Activated naive CD4-positive, alpha-beta T cell treated with anti-CD3 and anti-CD28 coated beads, Interleukin-2, amount 50 U/mL, for 24 hours (primary cell): Measurements from ENCODE around the gene MS4A4E.
"Not testable (repeated sequence)": the region's sequence is repeated elsewhere in the genome, so short reads cannot be mapped to it uniquely, and the experiment has no call there.

Source experiments
- H3K27ac Mint-ChIP-seq: one replicate; pipeline ENCODE4 v1.8.0; 2021; ENCODE audit warnings: mild to moderate bottlenecking, mixed read lengths
- H3K27me3 Mint-ChIP-seq: one replicate; pipeline ENCODE4 v1.8.0; 2021; ENCODE audit warnings: mixed read lengths
- H3K36me3 Mint-ChIP-seq: one replicate; pipeline ENCODE4 v1.8.0; 2021; ENCODE audit warnings: mixed read lengths
- H3K4me1 Mint-ChIP-seq: one replicate; pipeline ENCODE4 v1.8.0; 2021; ENCODE audit warnings: mixed read lengths
- H3K4me3 Mint-ChIP-seq: one replicate; pipeline ENCODE4 v1.8.0; 2021; ENCODE audit warnings: mild to moderate bottlenecking, mixed read lengths
- H3K9me3 Mint-ChIP-seq: one replicate; pipeline ENCODE4 v1.8.0; 2021; ENCODE audit warnings: mixed read lengths

MS4A4E gene

GRCh38 chr11:60168306-60168705 is 74.6 kb downstream of the MS4A4E start:
- peaks cover 12% of the 10 kb centered on the region for H3K9me3 Mint-ChIP-seq
- H3K36me3 Mint-ChIP-seq: no peaks in the 10 kb centered on the region
- H3K4me3 Mint-ChIP-seq: no peak overlapping the region
- H3K27me3 Mint-ChIP-seq: peaks cover 8% of the 10 kb centered on the region
- no peak overlapping the region for H3K27ac Mint-ChIP-seq
- no peaks in the 10 kb centered on the region for H3K4me1 Mint-ChIP-seq

DNA sequence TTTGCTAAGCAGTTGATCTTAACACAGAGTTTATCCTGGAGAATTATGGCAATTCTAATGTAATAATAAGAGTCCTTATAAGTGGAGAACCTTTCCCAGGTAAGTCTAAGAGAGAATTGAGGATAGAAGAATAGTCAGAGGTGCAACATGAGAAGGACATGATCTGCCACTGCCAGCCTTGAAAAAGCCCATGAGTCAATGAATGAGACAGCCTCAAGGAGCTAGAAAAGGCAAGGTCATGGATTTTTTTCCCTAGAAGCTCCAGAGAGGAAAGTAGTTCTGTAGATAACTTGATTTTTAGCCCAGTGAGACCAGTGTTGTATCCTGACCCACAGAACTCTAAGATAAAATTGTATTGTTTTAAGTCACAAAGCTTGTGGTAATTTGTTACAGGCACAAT is 77.0 kb downstream of the MS4A4E start:
- Mint-ChIP-seq H3K4me3 (no peak overlapping the region), H3K4me1 (no peaks in the 10 kb centered on the region), H3K9me3 (peaks cover 12% of the 10 kb centered on the region), H3K27ac (no peak overlapping the region), H3K36me3 (no peaks in the 10 kb centered on the region), H3K27me3 (peaks cover 7% of the 10 kb centered on the region)

DNA sequence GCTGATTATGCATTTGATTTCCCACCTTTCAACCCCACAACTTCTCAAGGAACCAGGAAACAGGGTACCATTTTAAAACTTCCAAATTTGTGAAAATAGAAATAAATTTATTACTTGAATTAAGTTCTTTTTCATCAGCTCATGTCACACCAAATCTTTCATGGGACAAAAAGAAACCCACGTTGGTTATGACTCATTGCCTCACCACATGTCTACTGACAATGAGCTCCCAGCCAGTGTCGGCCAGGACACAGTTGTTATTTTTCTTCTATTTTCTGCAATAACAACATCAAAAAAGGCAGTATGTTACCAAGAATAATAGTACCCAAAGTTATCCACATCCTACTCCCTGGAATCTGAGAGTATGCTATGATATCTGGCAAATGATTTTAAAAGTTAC is 77.4 kb downstream of the MS4A4E start:
- H3K9me3 Mint-ChIP-seq: peaks cover 12% of the 10 kb centered on the region
- no peaks in the 10 kb centered on the region for H3K36me3 Mint-ChIP-seq
- no peak overlapping the region for H3K4me3 Mint-ChIP-seq
- H3K4me1 Mint-ChIP-seq: no peaks in the 10 kb centered on the region
- no peak overlapping the region for H3K27ac Mint-ChIP-seq
- H3K27me3 Mint-ChIP-seq: peaks cover 7% of the 10 kb centered on the region

DNA sequence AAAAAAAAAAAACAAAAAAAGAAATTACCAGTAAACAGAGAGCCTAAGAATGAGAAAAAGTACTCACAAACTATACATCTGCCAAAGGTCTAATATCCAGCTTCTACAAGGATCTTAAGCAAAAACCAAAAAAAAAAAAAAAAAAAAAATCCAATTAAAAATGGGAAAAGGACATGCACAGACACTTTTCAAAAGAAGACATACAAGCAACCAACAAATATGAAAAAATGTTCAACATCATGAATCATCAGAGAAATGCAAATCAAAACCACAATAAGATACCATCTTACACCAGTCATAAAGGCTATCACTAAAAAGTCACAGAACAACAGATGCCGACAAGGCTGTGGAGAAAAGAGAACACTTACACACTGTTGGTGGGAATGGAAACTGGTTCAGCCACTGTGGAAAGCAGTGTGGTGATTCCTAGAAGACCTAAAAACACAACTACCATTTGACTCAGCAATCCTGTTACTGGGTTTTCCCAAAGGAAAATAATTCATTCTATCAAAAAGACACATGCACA is 78.3 kb downstream of the MS4A4E start:
- H3K27ac Mint-ChIP-seq: no peak overlapping the region
- H3K4me1 Mint-ChIP-seq: no peaks in the 10 kb centered on the region
- peaks cover 7% of the 10 kb centered on the region for H3K27me3 Mint-ChIP-seq
- H3K4me3 Mint-ChIP-seq: no peak overlapping the region
- peaks cover 8% of the 10 kb centered on the region for H3K9me3 Mint-ChIP-seq
- no peaks in the 10 kb centered on the region for H3K36me3 Mint-ChIP-seq

DNA sequence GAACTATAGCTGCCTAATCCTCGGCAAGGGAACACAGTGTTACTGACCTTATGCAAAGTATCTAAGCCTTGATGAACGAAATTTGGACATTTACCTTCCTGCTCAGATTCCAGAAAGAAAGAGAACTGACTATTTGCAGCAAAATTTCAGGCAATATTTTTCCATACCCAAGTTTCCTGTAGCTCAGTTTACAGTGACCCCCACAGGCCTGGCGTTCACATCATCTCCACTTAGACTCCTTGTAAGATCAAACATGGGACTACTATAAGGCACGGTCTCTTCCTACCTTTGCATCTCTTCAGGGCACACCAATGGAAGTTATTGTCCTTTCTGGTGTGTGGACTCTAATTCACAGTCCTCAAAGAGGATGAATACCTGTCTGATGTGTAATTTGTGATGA is 81.2 kb downstream of the MS4A4E start:
- H3K4me3 Mint-ChIP-seq: no peak overlapping the region
- H3K36me3 Mint-ChIP-seq: no peaks in the 10 kb centered on the region
- no peaks in the 10 kb centered on the region for H3K4me1 Mint-ChIP-seq
- peaks cover 5% of the 10 kb centered on the region for H3K27me3 Mint-ChIP-seq
- H3K27ac Mint-ChIP-seq: no peak overlapping the region
- H3K9me3 Mint-ChIP-seq: no peaks in the 10 kb centered on the region

GRCh38 chr11:60161107-60161506 is 81.8 kb downstream of the MS4A4E start:
- Mint-ChIP-seq H3K9me3 (peaks cover 3% of the 10 kb centered on the region), H3K4me1 (no peaks in the 10 kb centered on the region), H3K27ac (no peak overlapping the region), H3K4me3 (no peak overlapping the region), H3K27me3 (peaks cover 7% of the 10 kb centered on the region), H3K36me3 (no peaks in the 10 kb centered on the region)

DNA sequence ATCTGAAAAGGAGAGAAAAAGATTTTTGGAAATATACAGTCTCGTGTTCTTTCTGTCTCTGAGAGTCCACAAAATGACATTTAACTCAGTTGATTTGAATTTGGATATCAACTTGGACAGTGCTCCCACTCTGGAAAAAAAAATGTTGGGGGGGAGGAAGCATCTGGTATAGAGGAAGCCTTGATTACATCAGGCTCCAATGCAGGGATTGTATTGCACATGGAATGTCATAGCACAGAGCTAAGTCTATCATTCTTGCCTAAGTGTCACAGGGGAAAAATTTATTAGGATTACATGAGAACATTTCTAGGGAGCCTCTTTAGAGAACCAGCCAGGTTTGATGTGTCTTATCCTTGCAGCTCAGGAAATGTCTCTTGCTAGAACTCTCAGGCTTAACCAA is 83.1 kb downstream of the MS4A4E start:
- Mint-ChIP-seq H3K4me3 (no peak overlapping the region), H3K27me3 (peaks cover 7% of the 10 kb centered on the region), H3K4me1 (no peaks in the 10 kb centered on the region), H3K27ac (no peak overlapping the region), H3K36me3 (no peaks in the 10 kb centered on the region), H3K9me3 (peaks cover 5% of the 10 kb centered on the region)

- Mint-ChIP-seq H3K4me3 (no peak overlapping the region), H3K4me1 (no peaks in the 10 kb centered on the region), H3K36me3 (no peaks in the 10 kb centered on the region), H3K27ac (no peak overlapping the region), H3K9me3 (peaks cover 5% of the 10 kb centered on the region), H3K27me3 (peaks cover 5% of the 10 kb centered on the region)
Observed at GRCh38 chr11:60159284-60159683, 83.7 kb downstream of the MS4A4E start.

DNA sequence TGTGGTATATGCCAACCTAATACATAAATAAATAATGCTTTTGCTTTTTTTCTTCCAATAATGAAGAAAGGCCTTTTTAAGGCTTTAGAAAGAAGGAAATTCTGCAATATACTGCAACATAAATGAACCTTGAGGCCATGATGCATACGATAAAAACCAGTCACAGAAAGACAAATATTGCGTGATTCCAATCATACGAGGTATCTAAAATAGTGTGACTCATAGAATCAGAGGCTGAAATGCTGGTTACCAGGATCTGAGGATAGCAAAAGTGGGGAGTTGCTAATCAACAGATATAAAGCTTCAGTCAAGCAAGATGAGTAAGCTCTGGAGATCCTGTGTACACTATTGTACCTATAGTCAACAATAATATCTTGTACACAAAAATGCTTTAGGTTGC is 84.3 kb downstream of the MS4A4E start:
- H3K4me1 Mint-ChIP-seq: no peaks in the 10 kb centered on the region
- H3K27ac Mint-ChIP-seq: no peak overlapping the region
- H3K36me3 Mint-ChIP-seq: no peaks in the 10 kb centered on the region
- peaks cover 5% of the 10 kb centered on the region for H3K9me3 Mint-ChIP-seq
- H3K4me3 Mint-ChIP-seq: no peak overlapping the region
- H3K27me3 Mint-ChIP-seq: peaks cover 5% of the 10 kb centered on the region

DNA sequence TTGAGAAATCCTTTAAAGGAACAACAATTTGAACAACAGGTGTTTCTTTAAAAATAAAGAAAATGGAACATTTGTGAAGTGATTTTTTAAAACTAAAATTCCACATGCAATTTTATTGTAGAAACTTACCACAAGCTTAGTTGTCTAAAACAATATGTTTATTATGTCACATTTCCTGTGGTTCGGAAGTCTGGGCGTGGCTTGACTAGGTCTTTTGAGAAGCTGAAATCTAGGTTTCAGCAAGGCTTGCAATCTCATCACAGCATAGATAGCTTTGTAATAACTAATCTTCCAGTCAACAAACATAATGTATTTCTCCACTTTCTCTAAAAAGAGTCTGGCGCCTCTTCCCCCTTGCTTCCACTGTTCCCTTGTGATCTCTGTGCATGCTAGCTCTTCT is 87.0 kb downstream of the MS4A4E start:
- Mint-ChIP-seq H3K4me3 (no peak overlapping the region), H3K36me3 (no peaks in the 10 kb centered on the region), H3K27ac (no peak overlapping the region), H3K4me1 (no peaks in the 10 kb centered on the region), H3K27me3 (peaks cover 7% of the 10 kb centered on the region), H3K9me3 (peaks cover 9% of the 10 kb centered on the region)

GRCh38 chr11:60152727-60153126 is 90.2 kb downstream of the MS4A4E start:
- H3K36me3 Mint-ChIP-seq, H3K27me3 Mint-ChIP-seq, H3K9me3 Mint-ChIP-seq, H3K4me3 Mint-ChIP-seq, H3K27ac Mint-ChIP-seq, H3K4me1 Mint-ChIP-seq: not testable (repeated sequence)

- peaks cover 5% of the 10 kb centered on the region for H3K9me3 Mint-ChIP-seq
- H3K27ac Mint-ChIP-seq: no peak overlapping the region
- no peaks in the 10 kb centered on the region for H3K36me3 Mint-ChIP-seq
- peaks cover 5% of the 10 kb centered on the region for H3K27me3 Mint-ChIP-seq
- H3K4me1 Mint-ChIP-seq: no peaks in the 10 kb centered on the region
- no peak overlapping the region for H3K4me3 Mint-ChIP-seq
Observed at GRCh38 chr11:60150279-60150678, 92.7 kb downstream of the MS4A4E start.
